SK-N-SH (cell line): ENCODE measurements around the gene SLC25A4. TPM values are rescaled to one million over a fixed set of nuclear protein-coding genes. Genes with fewer than 3 reads are reported as not detected.

Experiments used
- CTCF ChIA-PET: fragments of 300-600, 350-600 bp; formaldehyde crosslinking; extraction: SDS; loops from one replicate; lab custom pipeline; 2021; lab: Yijun Ruan, JAX
- POLR2A ChIA-PET: fragments of 350-600 bp; sonication (Branson Sonifier 250); formaldehyde crosslinking; extraction: SDS; loops from one replicate; lab custom pipeline; 2020; ENCODE audit warnings: antibody characterized with exemption, inconsistent platforms; lab: Yijun Ruan, JAX
- DNase-seq: peaks from one replicate; pipeline ENCODE4 v3.0.0; 2012
- H2AFZ ChIP-seq: fragments of 200-600 bp; sonication (generic); 2 replicates; pipeline ENCODE4 v1.8.1; 2016; ENCODE audit warnings: antibody characterized with exemption, mild to moderate bottlenecking, low read depth
- H3F3A ChIP-seq: fragments of 200-600 bp; sonication (generic); replicated peaks from 2 replicates; pipeline ENCODE3; 2016; ENCODE audit warnings: antibody characterized with exemption, mild to moderate bottlenecking; ENCODE audit not compliant: insufficient read depth
- H3K27ac ChIP-seq, 2 experiments: fragments of 200-500 bp in 1 of 2; fragments of 200-600 bp in 1 of 2; sonication (Bioruptor generic) in 1 of 2; sonication (generic), shearing (Covaris generic) in 1 of 2; 2 replicates each; pipeline versions ENCODE4 v1.5.1 to v1.6.1; 2014 to 2016; ENCODE audit warnings: low read depth in 2 of 2, inconsistent platforms in 1 of 2, low read length in 1 of 2, mild to moderate bottlenecking in 1 of 2, mixed read lengths in 1 of 2
- H3K27me3 ChIP-seq: fragments of 200-600 bp; sonication (generic), shearing (Covaris generic); 2 replicates; pipeline ENCODE4 v1.6.1; 2016; ENCODE audit warnings: mixed run types; ENCODE audit not compliant: insufficient read depth
- H3K36me3 ChIP-seq, 2 experiments: fragments of 200-500 bp in 1 of 2; fragments of 200-600 bp in 1 of 2; sonication (Bioruptor generic) in 1 of 2; sonication (generic) in 1 of 2; replicated peaks in 1 of 2; 2 replicates each; pipeline versions ENCODE3 to v1.5.1; 2014 to 2016; ENCODE audit warnings: low read length in 1 of 2, mild to moderate bottlenecking in 1 of 2; ENCODE audit not compliant: insufficient read depth in 2 of 2, control insufficient read depth in 1 of 2
- H3K4me1 ChIP-seq, 2 experiments: fragments of 200-500 bp in 1 of 2; fragments of 200-600 bp in 1 of 2; sonication (Bioruptor generic) in 1 of 2; sonication (generic), shearing (Covaris generic) in 1 of 2; 2 replicates each; pipeline versions ENCODE4 v1.5.1 to v1.6.1; 2014 to 2016; ENCODE audit warnings: low read depth in 1 of 2, low read length in 1 of 2, mixed run types in 1 of 2; ENCODE audit not compliant: insufficient read depth in 2 of 2, control insufficient read depth in 1 of 2
- H3K4me2 ChIP-seq: fragments of 200-600 bp; sonication (generic), shearing (Covaris generic); 2 replicates; pipeline ENCODE4 v1.6.1; 2017; ENCODE audit warnings: mixed run types
- H3K4me3 ChIP-seq, 2 experiments: fragments of 200-500 bp in 1 of 2; fragments of 200-600 bp in 1 of 2; sonication (Bioruptor generic) in 1 of 2; sonication (generic), shearing (Covaris generic) in 1 of 2; 2 replicates each; pipeline versions ENCODE4 v1.5.1 to v1.8.1; 2014 to 2016; ENCODE audit warnings: low read depth in 2 of 2, inconsistent platforms in 1 of 2, low read length in 1 of 2, mild to moderate bottlenecking in 1 of 2, mixed read lengths in 1 of 2, moderate library complexity in 1 of 2
- H3K79me2 ChIP-seq: fragments of 200-600 bp; sonication (generic); 2 replicates; pipeline ENCODE4 v1.8.1; 2017; ENCODE audit warnings: mild to moderate bottlenecking; ENCODE audit not compliant: insufficient read depth
- H3K9ac ChIP-seq: fragments of 200-600 bp; sonication (generic); 2 replicates; pipeline ENCODE4 v1.6.1; 2017; ENCODE audit warnings: mixed run types
- H3K9me2 ChIP-seq: fragments of 200-600 bp; sonication (generic); 2 replicates; pipeline ENCODE4 v1.6.1; 2017; ENCODE audit warnings: mixed run types
- H3K9me3 ChIP-seq: fragments of 200-600 bp; sonication (generic); 2 replicates; pipeline ENCODE4 v1.6.1; 2017; ENCODE audit warnings: mixed run types, mild to moderate bottlenecking, moderate library complexity
- H4K20me1 ChIP-seq: fragments of 200-600 bp; sonication (generic); 2 replicates; pipeline ENCODE4 v1.6.1; 2017; ENCODE audit warnings: mild to moderate bottlenecking, mixed run types; ENCODE audit not compliant: insufficient read depth
- ELF1 ChIP-seq: IDR thresholded peaks from 2 replicates; pipeline ENCODE4 v1.4.0; 2012
- EZH2phosphoT487 ChIP-seq: fragments of 200-600 bp; sonication (generic); IDR thresholded peaks from 2 replicates; pipeline ENCODE4 v1.6.1; 2017; ENCODE audit warnings: low read depth, mixed run types, mild to moderate bottlenecking, antibody characterized with exemption, moderate library complexity, borderline replicate concordance
- GABPA ChIP-seq: IDR thresholded peaks from 2 replicates; pipeline ENCODE4 v1.4.0; 2012; ENCODE audit warnings: low read depth, mild to moderate bottlenecking
- MXI1 ChIP-seq: IDR thresholded peaks from 2 replicates; pipeline ENCODE4 v1.6.1; 2012; ENCODE audit warnings: mild to moderate bottlenecking, low read depth, low read length, improper control_type of control experiment
- NFIC ChIP-seq: IDR thresholded peaks from 2 replicates; pipeline ENCODE4 v1.4.0; 2012; ENCODE audit warnings: borderline replicate concordance
- POLR2AphosphoS5 ChIP-seq: IDR thresholded peaks from 2 replicates; pipeline ENCODE4 v1.6.1; 2012; ENCODE audit warnings: low read depth, low read length
- RAD21 ChIP-seq: IDR thresholded peaks from 2 replicates; pipeline ENCODE4 v1.6.1; 2012; ENCODE audit warnings: mild to moderate bottlenecking, low read length
- SIN3A ChIP-seq: IDR thresholded peaks from 2 replicates; pipeline ENCODE4 v1.6.1; 2012; ENCODE audit warnings: low read depth, mild to moderate bottlenecking, low read length, moderate library complexity, borderline replicate concordance
- USF1 ChIP-seq: IDR thresholded peaks from 2 replicates; pipeline ENCODE4 v1.4.0; 2012; ENCODE audit warnings: low read depth, borderline replicate concordance
- WGBS: methylation state at CpG from one replicate; pipeline ENCODE4 v1.1.6; 2017; ENCODE audit warnings: low lambda C conversion rate; 5-methylcytosine and 5-hydroxymethylcytosine counted together
- polyA plus RNA-seq, 3 experiments: library from polyadenylated mRNA; depleted of rRNA; stranded (reverse); fragments of >200 nt; gene quantifications; 2 replicates each; pipeline ENCODE4 v1.2.3, GENCODE V29; 2012
- TF ChIP-seq, protein P1 (sequence below): fragments of 150-350 bp; IDR thresholded peaks from 2 replicates; pipeline ENCODE4 v1.6.1; 2016; ENCODE audit warnings: mild to moderate bottlenecking, low read depth, low read length
- TF ChIP-seq, protein P2 (sequence below): IDR thresholded peaks from 2 replicates; pipeline ENCODE4 v1.4.0; 2012; ENCODE audit warnings: low read depth
- TF ChIP-seq, protein P3 (sequence below): fragments of 150-350 bp; IDR thresholded peaks from 2 replicates; pipeline ENCODE4 v1.6.1; 2017; ENCODE audit warnings: antibody characterized with exemption, low read length, low read depth, borderline replicate concordance
- TF ChIP-seq, protein P4 (sequence below): IDR thresholded peaks from 2 replicates; pipeline ENCODE4 v1.6.1; 2012; ENCODE audit warnings: mild to moderate bottlenecking, low read depth, low read length, moderate library complexity

SLC25A4 gene
- polyA plus RNA-seq, 1 of the 3 experiments (the other 2 are of a cell fraction) = 36.2 TPM

DNA sequence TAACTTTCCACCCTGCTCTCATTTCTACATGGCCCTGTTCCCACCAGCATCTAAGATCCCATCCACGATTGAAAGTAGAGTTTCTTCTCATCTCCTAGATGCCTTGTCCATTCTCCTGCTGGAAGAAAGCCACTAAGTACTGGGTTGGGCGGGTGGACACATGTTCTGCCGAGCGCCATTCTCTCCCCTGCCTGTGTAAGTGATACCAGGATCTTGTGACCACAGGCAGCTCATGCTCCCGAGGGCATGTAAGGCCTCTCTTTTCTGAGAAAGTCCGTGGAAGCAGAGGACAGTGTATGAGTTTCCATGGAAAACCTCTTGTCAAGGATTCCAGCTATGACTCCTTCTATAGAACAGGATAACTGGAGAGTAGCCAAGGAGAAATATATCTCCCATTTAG, 3.3 kb upstream of the SLC25A4 start (continued):
- TF ChIP-seq, protein P1, sequence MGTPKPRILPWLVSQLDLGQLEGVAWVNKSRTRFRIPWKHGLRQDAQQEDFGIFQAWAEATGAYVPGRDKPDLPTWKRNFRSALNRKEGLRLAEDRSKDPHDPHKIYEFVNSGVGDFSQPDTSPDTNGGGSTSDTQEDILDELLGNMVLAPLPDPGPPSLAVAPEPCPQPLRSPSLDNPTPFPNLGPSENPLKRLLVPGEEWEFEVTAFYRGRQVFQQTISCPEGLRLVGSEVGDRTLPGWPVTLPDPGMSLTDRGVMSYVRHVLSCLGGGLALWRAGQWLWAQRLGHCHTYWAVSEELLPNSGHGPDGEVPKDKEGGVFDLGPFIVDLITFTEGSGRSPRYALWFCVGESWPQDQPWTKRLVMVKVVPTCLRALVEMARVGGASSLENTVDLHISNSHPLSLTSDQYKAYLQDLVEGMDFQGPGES = no peak
- TF ChIP-seq USF1 (no peak), MXI1 (no peak), ELF1 (no peak), NFIC (no peak), EZH2phosphoT487 (no peak)
- TF ChIP-seq, protein P2, sequence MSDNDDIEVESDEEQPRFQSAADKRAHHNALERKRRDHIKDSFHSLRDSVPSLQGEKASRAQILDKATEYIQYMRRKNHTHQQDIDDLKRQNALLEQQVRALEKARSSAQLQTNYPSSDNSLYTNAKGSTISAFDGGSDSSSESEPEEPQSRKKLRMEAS = no peak

DNA sequence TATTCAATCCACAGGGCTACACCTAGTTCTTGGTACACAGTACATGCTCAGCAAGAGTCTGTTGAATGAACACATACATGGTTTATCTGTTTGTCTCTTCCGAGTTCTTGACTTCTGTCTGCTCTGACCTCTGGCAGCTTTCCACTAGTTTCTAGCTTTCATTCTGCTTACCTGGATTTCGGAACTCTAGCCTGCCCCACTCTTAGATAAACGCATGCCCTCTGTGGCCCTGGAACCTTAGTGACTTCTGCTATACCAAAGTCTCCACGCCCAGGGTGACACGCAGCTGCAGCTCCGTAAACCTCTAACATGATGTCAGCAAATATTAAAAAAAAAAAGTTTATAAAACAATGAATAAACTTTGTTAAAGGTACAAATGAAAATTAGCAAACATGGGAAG, 1.3 kb upstream of the SLC25A4 start:
- no peak for TF ChIP-seq EZH2phosphoT487
- TF ChIP-seq NFIC = no peak
- TF ChIP-seq, protein P3, sequence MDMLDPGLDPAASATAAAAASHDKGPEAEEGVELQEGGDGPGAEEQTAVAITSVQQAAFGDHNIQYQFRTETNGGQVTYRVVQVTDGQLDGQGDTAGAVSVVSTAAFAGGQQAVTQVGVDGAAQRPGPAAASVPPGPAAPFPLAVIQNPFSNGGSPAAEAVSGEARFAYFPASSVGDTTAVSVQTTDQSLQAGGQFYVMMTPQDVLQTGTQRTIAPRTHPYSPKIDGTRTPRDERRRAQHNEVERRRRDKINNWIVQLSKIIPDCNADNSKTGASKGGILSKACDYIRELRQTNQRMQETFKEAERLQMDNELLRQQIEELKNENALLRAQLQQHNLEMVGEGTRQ = no peak
- TF ChIP-seq SIN3A = no peak
- no peak for TF ChIP-seq USF1
- TF ChIP-seq RAD21 = no peak
- TF ChIP-seq, protein P4, sequence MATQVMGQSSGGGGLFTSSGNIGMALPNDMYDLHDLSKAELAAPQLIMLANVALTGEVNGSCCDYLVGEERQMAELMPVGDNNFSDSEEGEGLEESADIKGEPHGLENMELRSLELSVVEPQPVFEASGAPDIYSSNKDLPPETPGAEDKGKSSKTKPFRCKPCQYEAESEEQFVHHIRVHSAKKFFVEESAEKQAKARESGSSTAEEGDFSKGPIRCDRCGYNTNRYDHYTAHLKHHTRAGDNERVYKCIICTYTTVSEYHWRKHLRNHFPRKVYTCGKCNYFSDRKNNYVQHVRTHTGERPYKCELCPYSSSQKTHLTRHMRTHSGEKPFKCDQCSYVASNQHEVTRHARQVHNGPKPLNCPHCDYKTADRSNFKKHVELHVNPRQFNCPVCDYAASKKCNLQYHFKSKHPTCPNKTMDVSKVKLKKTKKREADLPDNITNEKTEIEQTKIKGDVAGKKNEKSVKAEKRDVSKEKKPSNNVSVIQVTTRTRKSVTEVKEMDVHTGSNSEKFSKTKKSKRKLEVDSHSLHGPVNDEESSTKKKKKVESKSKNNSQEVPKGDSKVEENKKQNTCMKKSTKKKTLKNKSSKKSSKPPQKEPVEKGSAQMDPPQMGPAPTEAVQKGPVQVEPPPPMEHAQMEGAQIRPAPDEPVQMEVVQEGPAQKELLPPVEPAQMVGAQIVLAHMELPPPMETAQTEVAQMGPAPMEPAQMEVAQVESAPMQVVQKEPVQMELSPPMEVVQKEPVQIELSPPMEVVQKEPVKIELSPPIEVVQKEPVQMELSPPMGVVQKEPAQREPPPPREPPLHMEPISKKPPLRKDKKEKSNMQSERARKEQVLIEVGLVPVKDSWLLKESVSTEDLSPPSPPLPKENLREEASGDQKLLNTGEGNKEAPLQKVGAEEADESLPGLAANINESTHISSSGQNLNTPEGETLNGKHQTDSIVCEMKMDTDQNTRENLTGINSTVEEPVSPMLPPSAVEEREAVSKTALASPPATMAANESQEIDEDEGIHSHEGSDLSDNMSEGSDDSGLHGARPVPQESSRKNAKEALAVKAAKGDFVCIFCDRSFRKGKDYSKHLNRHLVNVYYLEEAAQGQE = no peak
- no peak for TF ChIP-seq POLR2AphosphoS5
- TF ChIP-seq GABPA = no peak
- Histone ChIP-seq H3K79me2 (peaks cover 24% of the 10 kb centered on the region; the same call in 1 of the 2 replicates), H3K36me3 (peaks cover 0 to 12% of the 10 kb centered on the region in 2 experiments), H3K4me1 (peaks cover 0 to 23% of the 10 kb centered on the region in 2 experiments; a peak in 2 of 4 replicates), H3K9ac (no peak overlapping the region), H3F3A (peaks cover 4% of the 10 kb centered on the region), H2AFZ (no peak overlapping the region), H3K4me2 (no peak overlapping the region), H3K9me3 (no peaks in the 10 kb centered on the region), H3K4me3 (no peak overlapping the region), H3K27me3 (no peaks in the 10 kb centered on the region), H4K20me1 (no peaks in the 10 kb centered on the region), H3K9me2 (no peaks in the 10 kb centered on the region), H3K27ac (no peak overlapping the region)
- no peak for DNase-seq
- WGBS = 92% methylated on average over 6 of the region's 6 CpGs
- ChIA-PET POLR2A (interaction anchor here (0.8 kb wide), 1 partner anchor 390 kb away, joined by 3 read pairs; no protein-coding TSS in a partner anchor), CTCF (interaction anchor here (1.1 to 3.4 kb wide), 4 partner anchors 42 to 897 kb away, joined by 3 to 13 read pairs (median 4); no protein-coding TSS in a partner anchor)
